ES-I3 (cell line): Measurements from ENCODE around the gene COP1.

Source experiments
- H3K36me3 ChIP-seq: 2 replicates; pipeline ENCODE4 v1.6.1; 2013; ENCODE audit warnings: mild to moderate bottlenecking, low read length, control low read depth, moderate library complexity; ENCODE audit not compliant: insufficient read depth
- H3K4me1 ChIP-seq: 2 replicates; pipeline ENCODE4 v1.6.1; 2013; ENCODE audit warnings: mild to moderate bottlenecking, control low read depth, low read length; ENCODE audit not compliant: insufficient read depth
- H3K9ac ChIP-seq: 2 replicates; pipeline ENCODE4 v1.6.1; 2013; ENCODE audit warnings: low read depth, mild to moderate bottlenecking, low read length, moderate library complexity
- H3K9me3 ChIP-seq: 2 replicates; pipeline ENCODE4 v1.6.1; 2013; ENCODE audit warnings: mild to moderate bottlenecking, low read length, moderate library complexity; ENCODE audit not compliant: control insufficient read depth, insufficient read depth

COP1 gene

DNA sequence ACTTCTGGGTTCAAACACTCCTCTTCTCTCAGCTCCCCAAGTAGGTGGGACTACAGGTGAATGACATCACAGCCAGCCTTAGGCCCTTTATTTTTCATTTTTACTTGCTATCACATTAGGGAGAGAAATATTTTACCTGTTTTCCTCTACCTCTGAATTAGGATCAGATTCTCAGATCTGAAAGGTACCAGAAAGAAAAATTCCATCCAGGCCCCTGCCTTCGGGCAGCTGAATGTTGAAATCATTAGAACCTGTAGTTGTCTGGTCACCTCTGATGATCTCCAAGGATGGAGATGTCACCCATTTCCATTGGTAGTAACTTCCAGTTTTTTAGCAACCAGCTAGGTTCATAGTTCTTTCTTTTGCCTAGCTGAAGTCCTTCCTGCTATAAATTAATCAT, 288.1 kb downstream of the COP1 start:
- Histone ChIP-seq H3K9ac (no peak overlapping the region), H3K9me3 (no peaks in the 10 kb centered on the region), H3K36me3 (no peaks in the 10 kb centered on the region), H3K4me1 (peaks cover 28% of the 10 kb centered on the region)

DNA sequence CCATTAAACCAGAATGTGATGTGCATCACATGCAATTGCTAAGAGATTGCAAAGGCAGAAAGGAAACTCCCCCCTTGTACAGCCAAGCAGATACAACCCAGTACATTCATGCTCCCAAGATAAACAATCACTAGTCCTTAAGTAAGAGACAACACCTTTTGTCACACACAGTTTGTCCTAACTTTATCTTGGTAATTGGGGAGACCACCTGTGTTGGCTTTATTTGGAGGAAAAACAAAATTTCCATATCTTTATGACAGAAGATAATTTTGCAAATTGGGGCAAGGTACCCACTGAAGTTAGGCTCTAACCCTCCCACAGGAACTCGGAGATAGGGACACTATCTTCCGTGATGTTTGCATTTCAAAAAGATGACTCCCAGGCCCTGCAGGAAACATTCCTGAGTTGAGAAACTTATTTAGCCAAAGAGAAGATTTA, 288.7 kb downstream of the COP1 start:
- Histone ChIP-seq H3K9me3 (no peaks in the 10 kb centered on the region), H3K4me1 (peaks cover 28% of the 10 kb centered on the region), H3K36me3 (no peaks in the 10 kb centered on the region)

DNA sequence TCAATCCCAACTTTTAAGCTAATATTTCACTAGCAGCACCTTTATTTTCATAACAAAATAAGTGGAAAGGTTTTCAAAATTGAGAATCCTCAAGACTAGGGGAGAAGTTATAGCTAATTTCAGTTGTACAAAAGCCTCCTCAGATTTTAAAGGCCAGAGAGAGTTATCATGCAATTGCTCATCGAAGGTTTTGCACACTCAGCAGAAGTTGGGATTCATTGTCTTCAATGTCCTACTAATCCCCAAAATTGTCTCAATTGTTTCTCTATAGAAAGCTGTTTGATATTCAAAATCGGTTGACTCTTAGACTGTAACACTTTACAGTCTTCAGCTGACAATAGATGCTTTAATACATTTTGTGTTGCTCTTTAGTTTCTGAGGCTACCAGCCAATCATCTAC, 293.0 kb downstream of the COP1 start:
- no peak overlapping the region for H3K9ac ChIP-seq
- H3K4me1 ChIP-seq = peaks cover 4% of the 10 kb centered on the region; the same call in 1 of the 2 replicates
- no peaks in the 10 kb centered on the region for H3K36me3 ChIP-seq
- H3K9me3 ChIP-seq = peaks cover 3% of the 10 kb centered on the region; the same call in 1 of the 2 replicates

More for the DNA sequence above, 288.7 kb downstream of the COP1 start:
- H3K9ac ChIP-seq = no peak overlapping the region

DNA sequence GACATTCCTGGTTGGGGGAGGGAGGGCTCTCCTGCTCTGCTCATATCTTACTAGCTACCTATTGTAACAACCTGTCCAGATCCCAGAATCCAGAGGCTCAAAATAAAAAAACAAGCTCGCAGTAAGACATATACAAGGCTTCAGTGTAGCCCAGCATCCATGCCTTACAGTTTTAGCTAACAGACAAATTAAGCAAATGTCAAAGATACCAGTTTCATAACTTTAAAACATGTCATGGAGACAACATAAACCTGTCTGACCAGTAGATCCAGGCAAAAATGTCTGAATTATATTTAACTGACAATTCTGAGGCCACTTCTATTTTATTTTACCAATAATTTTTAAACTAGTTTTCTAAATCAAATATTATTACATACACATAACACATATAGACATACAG, 295.9 kb downstream of the COP1 start:
- Histone ChIP-seq H3K9me3 (peaks cover 3% of the 10 kb centered on the region; the same call in 1 of the 2 replicates), H3K9ac (no peak overlapping the region), H3K36me3 (no peaks in the 10 kb centered on the region), H3K4me1 (no peaks in the 10 kb centered on the region)

DNA sequence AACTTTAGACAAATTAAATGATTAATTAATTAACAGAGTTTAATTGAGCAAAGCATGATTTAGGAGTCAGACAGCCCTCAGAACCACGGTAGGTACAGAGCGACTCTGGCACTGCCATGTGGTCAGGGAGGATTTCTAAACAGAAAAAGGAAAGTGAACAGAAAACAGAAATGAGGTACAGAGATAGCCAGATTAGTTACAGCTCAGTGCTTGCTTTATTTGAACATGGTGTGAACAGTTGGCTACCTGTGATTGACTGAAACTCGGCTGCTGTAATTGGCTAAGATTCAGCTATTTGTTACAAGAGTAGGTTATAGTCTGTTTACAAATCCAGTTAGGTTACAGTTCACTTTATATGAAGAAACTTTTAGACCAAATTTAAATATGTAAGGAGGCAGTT, 300.7 kb downstream of the COP1 start:
- Histone ChIP-seq H3K4me1 (no peaks in the 10 kb centered on the region), H3K9ac (no peak overlapping the region), H3K9me3 (no peaks in the 10 kb centered on the region), H3K36me3 (no peaks in the 10 kb centered on the region)

DNA sequence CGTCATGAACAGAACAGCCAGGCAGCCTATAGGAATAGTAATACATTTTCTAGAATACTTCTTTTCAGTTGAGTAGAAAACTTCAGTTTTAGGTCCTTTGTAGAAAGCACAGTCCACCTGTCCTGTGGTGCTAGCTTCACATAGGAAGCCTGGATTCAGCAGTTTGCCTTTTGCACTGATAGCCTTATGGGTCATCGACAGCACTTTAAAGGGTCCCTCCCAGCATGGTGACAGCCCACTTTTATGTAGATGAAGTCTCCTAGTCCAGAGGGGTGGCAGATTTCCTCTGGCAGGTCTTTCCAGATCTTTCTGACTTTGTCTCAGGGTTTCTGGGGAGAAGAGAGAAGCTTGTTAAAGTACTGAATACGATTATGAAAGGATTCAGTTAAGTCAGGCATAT, 302.3 kb downstream of the COP1 start:
- Histone ChIP-seq H3K4me1 (no peaks in the 10 kb centered on the region), H3K9me3 (no peaks in the 10 kb centered on the region), H3K36me3 (no peaks in the 10 kb centered on the region)

DNA sequence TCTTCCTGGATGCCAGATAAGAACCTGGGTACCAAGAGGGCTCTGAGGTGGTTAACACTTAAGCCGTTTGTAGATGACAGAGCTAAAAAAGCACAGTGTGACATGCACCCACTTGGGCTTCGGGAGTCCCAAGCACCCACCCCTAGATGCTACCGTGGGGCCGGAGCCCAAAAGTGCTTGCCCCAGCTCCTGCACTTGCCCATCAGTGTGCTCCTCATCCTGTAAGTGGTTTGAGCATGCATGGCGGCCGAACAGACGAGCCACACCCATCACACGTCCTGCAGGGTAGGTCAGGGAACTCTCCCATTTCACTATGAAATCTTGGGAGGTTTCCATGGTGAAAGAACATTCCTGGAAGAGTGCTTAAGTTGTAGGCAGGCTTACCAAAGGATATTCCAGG, 304.8 kb downstream of the COP1 start:
- Histone ChIP-seq H3K36me3 (no peaks in the 10 kb centered on the region), H3K9me3 (no peaks in the 10 kb centered on the region), H3K4me1 (no peaks in the 10 kb centered on the region), H3K9ac (no peak overlapping the region)

More for the DNA sequence above, 302.3 kb downstream of the COP1 start:
- no peak overlapping the region for H3K9ac ChIP-seq

DNA sequence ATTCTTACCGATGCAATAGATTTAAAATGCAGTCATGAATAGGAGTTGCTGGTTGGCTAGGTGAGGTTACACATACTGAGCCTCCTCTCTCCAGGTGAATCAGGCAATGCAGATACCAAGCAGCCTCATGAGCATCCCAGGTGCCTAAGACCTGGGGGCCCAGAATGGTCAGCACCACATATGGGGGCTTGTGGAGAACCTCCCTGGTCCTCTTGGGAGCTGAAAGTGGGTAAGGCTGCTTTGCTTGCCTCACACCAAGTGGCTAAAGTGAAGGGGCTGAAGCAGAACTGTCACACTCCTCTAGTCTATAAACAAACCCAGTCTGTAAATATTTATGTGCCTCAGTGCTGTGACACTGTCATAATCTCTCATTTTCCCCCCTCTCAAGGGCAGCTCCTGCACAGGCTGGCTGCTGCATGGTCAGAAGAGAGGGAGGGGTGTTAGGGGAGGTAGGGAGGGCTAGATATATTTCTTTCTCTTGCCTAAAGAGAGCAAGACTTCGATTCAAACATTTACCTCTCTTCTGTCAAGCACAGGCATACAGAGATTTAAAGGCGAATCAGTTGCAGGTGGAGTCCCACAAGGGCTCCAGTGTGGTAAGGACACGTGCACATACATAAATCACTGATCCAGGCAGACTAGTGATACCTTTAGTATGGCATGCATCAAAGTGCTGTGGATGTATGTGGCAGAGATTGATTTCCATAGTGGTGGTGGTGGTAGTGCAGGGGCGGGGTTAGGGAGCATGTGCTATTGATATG, 305.8 kb downstream of the COP1 start:
- no peak overlapping the region for H3K9ac ChIP-seq
- no peaks in the 10 kb centered on the region for H3K36me3 ChIP-seq
- H3K9me3 ChIP-seq = no peaks in the 10 kb centered on the region
- H3K4me1 ChIP-seq = no peaks in the 10 kb centered on the region

DNA sequence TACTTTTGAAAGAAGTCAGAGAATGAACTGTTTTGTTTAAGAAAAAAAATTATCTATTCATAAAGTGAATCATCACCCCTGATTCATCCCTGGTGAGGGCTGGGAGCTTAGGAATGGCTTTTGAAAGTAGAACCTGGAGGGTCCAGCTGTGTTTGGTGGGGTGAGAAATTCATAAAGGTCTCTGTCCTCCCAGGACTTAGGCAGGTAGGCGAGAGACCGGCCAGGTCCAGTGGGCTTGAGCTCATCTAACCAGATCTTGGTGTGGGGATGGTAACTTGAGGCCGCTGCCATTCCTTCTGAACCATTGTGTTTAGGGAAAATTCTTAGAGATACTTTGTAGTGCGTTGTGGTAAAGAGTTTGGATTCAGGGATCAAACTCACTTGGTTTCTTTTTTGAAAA, 306.9 kb downstream of the COP1 start:
- no peak overlapping the region for H3K9ac ChIP-seq
- 0 out of 2 replicates have a peak, but pooled peaks cover 3% of the 10 kb centered on the region for H3K9me3 ChIP-seq
- H3K4me1 ChIP-seq = no peaks in the 10 kb centered on the region
- no peaks in the 10 kb centered on the region for H3K36me3 ChIP-seq

DNA sequence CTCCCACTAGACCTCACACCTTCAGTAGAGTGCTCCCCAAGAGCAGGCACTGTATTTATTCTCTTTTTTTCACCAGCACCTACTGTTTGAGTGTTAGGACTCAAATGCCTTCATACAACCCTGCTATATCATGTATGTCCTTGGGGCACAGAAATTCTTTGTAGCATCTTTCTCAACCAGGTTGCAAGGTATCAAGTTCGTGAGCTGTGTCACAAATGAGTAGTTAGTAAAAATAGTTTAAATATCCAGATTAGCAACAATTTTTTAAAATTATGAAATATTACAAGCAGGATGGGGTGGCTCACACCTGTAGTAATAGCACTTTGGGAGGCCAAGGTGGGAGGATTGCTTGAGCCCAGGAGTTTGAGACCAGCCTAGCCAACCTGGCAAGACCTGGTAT, 311.1 kb downstream of the COP1 start:
- H3K4me1 ChIP-seq = no peaks in the 10 kb centered on the region
- 0 out of 2 replicates have a peak, but pooled peaks cover 3% of the 10 kb centered on the region for H3K9me3 ChIP-seq
- H3K36me3 ChIP-seq = no peaks in the 10 kb centered on the region
- H3K9ac ChIP-seq = no peak overlapping the region
